ENCODE data around the gene TMSB4X.

The TMSB4X gene

DNA sequence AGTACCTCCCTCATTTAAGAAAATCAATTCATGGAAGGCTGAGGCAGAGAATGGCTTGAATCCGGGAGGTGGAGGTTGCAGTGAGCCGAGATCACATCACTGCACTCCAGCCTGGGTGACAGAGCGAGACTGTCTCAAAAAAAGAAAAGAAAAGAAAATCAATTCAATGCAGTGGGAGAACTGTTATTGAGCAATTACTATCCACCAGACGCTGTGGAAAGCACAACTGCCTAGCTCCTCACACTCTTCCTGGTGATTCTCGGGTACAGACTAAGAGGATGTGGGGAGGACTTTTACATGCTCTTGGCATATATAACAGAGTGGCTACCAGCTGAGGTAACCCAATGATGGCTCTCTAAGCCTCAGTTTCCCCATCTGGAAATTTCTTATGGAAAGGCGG is 2.7 kb upstream of the TMSB4X start:
- Histone ChIP-seq H3K27me3 (replicated peaks; ENCODE audit: control insufficient read depth, insufficient read depth, low read length) (no peaks in the 10 kb centered on the region), H3K36me3 (ENCODE audit: control insufficient read depth, insufficient read depth, low read length) (no peaks in the 10 kb centered on the region; the same call in 1 of the 2 replicates), H3K4me3 (replicated peaks; ENCODE audit: low read depth, low read length) (peak overlapping the region; percentile 47)
- no peak for DNase-seq (ENCODE audit: extremely low read depth, insufficient read length)
- TF ChIP-seq, protein P1, sequence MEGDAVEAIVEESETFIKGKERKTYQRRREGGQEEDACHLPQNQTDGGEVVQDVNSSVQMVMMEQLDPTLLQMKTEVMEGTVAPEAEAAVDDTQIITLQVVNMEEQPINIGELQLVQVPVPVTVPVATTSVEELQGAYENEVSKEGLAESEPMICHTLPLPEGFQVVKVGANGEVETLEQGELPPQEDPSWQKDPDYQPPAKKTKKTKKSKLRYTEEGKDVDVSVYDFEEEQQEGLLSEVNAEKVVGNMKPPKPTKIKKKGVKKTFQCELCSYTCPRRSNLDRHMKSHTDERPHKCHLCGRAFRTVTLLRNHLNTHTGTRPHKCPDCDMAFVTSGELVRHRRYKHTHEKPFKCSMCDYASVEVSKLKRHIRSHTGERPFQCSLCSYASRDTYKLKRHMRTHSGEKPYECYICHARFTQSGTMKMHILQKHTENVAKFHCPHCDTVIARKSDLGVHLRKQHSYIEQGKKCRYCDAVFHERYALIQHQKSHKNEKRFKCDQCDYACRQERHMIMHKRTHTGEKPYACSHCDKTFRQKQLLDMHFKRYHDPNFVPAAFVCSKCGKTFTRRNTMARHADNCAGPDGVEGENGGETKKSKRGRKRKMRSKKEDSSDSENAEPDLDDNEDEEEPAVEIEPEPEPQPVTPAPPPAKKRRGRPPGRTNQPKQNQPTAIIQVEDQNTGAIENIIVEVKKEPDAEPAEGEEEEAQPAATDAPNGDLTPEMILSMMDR (IDR thresholded peaks at IDR 0.05; ENCODE audit: insufficient read depth, low read length, poor library complexity, severe bottlenecking): no peak

DNA sequence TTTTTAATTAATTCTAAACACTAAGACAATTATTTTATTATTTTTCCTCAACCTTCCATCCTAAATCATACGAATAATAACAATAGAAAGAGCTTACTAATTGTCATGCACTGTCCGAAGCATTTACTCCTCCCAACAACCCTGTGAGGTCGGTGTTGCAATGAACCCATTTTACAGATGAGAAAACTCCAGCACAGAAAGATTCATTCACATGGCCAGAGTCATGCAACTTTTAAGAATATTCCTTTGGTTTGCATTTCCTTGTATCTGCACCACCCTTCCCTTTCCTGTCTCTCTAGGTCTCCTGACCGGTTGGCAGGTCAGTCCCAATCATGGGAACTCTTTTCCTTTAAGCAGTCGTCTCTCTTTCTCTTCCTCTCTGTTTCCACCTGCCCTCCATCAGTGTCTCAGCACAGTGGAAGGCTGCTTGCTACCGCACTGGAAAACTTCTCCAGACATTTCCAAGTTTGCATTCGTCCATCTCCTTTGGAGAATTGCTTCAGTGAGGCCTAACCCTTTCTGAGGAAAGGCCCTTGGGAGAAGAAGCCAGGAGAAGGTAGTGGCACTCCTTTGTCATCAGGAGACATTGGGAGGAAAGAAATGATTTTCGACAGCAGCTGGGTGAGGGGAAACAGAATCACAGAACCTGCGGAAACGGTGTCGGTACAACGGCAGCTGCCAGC is 1.9 kb upstream of the TMSB4X start:
- TF ChIP-seq, protein P1 (IDR thresholded peaks at IDR 0.05; ENCODE audit: insufficient read depth, low read length, poor library complexity, severe bottlenecking): no peak
- Histone ChIP-seq H3K4me3 (replicated peaks; ENCODE audit: low read depth, low read length) (peak overlapping the region; percentile 91), H3K27me3 (replicated peaks; ENCODE audit: control insufficient read depth, insufficient read depth, low read length) (no peaks in the 10 kb centered on the region), H3K36me3 (ENCODE audit: control insufficient read depth, insufficient read depth, low read length) (no peaks in the 10 kb centered on the region; the same call in 1 of the 2 replicates)
- no peak for DNase-seq (ENCODE audit: extremely low read depth, insufficient read length)

DNA sequence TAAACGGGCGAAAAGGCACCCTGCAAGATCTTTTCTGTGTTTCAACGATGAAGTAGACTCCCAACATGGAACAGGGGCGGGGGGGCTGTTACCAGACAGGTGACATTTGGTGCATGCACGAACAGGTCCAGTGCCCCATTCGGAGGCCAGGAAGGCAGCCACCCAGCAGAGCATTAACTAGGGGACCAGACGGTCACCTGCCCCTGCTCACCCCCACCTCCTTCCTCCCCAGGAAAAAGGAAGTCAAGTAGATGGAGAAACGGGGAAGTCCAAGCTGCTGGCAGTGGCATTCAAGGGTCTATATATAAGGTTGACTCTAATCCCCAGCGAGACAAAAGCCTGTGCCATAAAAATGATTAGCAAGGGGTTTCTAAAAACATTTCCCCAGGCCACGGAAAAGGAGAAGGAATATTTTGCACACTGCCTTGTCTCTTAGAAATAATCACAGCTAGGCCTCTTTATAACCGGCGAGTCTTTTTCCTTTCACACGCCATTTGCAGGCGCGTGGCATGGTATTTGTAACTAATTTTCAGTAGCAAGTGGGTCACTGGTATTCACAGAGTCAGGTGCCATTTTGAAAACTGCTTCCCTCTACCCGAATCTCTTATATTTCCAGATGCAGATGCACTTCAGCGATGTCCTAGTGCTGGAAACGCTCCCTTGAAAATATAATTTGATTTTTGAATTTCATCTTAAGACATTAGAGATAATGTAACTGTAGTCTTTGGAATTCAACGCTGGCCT is 1.2 kb upstream of the TMSB4X start:
- Histone ChIP-seq H3K36me3 (ENCODE audit: control insufficient read depth, insufficient read depth, low read length) (no peaks in the 10 kb centered on the region; the same call in 1 of the 2 replicates), H3K4me3 (replicated peaks; ENCODE audit: low read depth, low read length) (peak overlapping the region; percentile 91), H3K27me3 (replicated peaks; ENCODE audit: control insufficient read depth, insufficient read depth, low read length) (no peaks in the 10 kb centered on the region)
- TF ChIP-seq, protein P1 (IDR thresholded peaks at IDR 0.05; ENCODE audit: insufficient read depth, low read length, poor library complexity, severe bottlenecking): no peak
- peak; percentile 69 for DNase-seq (ENCODE audit: extremely low read depth, insufficient read length)

DNA sequence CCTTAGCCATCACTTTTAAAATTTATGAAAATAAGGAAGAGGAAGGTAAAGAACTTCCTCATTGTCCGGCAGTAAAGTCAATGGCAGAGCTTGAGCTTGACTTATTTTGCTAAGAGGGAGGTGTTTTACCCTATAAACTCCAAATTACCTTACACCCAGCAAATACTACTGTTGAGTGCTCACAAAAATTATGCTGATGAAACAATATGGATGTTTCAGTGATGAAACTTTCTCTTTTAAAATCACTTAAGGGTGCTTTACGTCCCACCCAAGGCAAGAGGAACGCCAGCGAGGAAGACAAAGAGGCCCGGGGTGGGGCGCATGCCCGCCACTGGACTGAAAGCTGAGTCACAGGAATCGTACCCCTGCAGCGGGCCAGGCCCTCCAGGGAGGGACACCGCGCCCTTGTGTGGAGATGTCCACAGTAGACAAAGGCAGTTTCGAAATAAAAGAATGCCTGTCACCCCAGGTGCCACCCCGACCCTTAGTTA is 560 bp upstream of the TMSB4X start:
- no peaks in the 10 kb centered on the region for H3K27me3 ChIP-seq (replicated peaks; ENCODE audit: control insufficient read depth, insufficient read depth, low read length)
- DNase-seq (ENCODE audit: extremely low read depth, insufficient read length): no peak
- H3K36me3 ChIP-seq (ENCODE audit: control insufficient read depth, insufficient read depth, low read length): no peaks in the 10 kb centered on the region; the same call in 1 of the 2 replicates
- TF ChIP-seq, protein P1 (IDR thresholded peaks at IDR 0.05; ENCODE audit: insufficient read depth, low read length, poor library complexity, severe bottlenecking): no peak
- peak overlapping the region; percentile 91 for H3K4me3 ChIP-seq (replicated peaks; ENCODE audit: low read depth, low read length)

DNA sequence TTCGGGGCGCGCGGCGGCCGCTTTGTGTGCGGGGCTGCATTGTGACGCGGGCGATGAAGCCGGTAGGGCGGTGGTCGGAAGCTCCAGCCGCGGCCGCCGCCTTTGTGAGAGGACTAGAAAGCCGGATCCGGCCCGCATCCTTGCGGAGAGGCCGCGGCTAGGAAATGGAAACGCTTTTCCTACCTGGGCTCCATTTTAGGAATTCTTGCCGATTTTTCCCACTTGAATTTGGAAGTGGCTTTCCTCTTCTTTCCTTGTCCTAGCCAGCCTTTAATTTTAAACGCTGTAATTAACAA is 708 bp downstream of the TMSB4X start:
- TF ChIP-seq, protein P1 (IDR thresholded peaks at IDR 0.05; ENCODE audit: insufficient read depth, low read length, poor library complexity, severe bottlenecking): no peak
- Histone ChIP-seq H3K27me3 (replicated peaks; ENCODE audit: control insufficient read depth, insufficient read depth, low read length) (no peaks in the 10 kb centered on the region), H3K36me3 (ENCODE audit: control insufficient read depth, insufficient read depth, low read length) (no peaks in the 10 kb centered on the region; the same call in 1 of the 2 replicates), H3K4me3 (replicated peaks; ENCODE audit: low read depth, low read length) (peak overlapping the region; percentile 91)
- DNase-seq (ENCODE audit: extremely low read depth, insufficient read length): no peak

Data from GM06990 (cell line).